Activated naive CD4-positive, alpha-beta T cell treated with anti-CD3 and anti-CD28 coated beads, Interleukin-2, amount 50 U/mL, for 16 hours (primary cell): ENCODE results near the gene CENPB.
"Not testable (repeated sequence)": the region's sequence is repeated elsewhere in the genome, so short reads cannot be mapped to it uniquely, and the experiment has no call there.

Experiments used
- DNase-seq: peaks from one replicate; pipeline ENCODE4 v3.0.0-alpha.2; 2020

Gene CENPB

DNA sequence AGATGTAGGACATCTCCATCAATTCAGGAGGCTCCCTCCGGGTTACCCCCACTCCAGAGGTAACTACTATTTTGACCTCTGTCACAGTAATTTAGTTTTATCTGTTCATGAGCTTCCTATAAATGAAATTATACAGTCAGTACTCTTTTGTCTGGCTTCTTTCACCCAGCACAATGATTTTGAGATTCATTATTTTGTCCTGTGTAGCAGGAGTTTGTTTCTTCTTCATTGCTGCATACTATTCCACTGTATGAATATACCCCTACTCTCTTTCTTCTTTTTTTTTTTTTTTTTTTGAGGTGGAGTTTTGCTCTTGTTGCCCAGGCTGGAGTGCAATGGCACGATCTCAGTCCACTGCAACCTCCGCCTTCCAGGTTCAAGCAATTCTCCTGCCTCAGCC, 22.0 kb upstream of the CENPB start:
- no peak for DNase-seq

DNA sequence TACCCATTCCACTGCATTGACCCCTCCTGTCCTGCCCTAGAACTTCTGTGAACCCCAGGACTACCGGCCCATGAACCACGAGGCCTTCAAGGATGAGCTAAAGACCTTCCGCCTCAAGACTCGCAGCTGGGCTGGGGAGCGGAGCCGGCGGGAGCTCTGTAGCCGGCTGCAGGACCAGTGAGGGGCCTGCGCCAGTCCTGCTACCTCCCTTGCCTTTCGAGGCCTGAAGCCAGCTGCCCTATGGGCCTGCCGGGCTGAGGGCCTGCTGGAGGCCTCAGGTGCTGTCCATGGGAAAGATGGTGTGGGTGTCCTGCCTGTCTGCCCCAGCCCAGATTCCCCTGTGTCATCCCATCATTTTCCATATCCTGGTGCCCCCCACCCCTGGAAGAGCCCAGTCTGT, 18.2 kb upstream of the CENPB start:
- no peak for DNase-seq

DNA sequence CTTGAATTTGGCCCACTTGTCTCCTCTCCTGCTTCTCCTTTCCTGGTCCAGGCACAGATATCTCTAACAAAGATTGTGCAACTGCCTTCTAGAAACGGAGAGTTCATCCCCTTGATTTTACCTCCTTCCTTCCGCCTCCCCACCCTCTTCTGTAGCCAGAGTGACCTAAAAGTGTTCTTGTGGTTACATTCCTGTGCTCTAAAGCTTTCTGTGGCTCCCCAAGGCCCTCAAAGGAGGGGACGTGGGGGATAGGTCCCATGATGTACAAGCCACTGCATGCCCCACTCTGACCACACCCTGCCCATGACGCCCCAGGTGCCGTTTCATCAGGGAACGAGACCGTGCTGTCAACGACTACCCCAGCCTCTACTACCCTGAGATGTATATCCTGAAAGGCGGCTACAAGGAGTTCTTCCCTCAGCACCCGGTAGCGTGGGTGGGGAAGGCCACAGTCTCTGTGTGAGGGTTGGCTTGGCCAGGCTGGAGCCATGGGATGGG, 17.8 kb upstream of the CENPB start:
- DNase-seq = no peak

DNA sequence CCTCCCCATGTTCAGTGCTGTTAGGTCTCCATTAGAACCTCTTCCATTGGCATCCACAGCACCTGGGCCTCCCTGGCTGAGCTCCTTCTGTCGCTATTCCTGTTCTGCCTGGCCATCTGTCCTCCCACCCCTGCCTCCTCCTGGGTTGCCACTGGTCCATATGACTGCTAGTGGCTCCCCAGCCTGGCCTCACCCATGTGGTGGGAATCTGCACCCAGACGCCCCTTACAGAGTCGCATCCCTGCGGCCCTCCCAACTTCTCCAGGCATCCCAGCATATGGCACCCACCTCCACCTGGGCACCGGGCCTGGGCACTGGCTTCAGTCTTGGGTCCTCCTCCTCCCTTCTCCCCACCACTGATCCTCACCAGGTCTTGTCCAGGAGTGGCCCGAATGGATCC, 17.3 kb upstream of the CENPB start:
- DNase-seq = no peak

DNA sequence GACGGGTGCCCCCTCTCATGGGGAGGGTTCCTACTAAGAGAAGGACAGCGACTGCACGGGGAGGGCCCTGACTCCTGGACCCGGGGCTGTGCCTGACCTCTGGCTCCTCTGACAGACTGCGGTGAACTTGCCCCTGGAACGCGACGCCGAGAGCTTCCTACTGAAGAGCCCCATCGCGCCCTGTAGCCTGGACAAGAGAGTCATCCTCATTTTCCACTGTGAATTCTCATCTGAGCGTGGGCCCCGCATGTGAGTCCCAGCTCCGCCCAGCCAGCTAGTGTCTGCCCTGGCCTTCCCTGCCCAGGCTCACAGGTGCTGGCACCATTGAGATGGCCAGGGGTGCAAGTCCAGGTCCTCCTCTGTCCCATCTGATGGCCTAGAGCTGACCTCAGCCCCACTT, 16.7 kb upstream of the CENPB start:
- DNase-seq = no peak

DNA sequence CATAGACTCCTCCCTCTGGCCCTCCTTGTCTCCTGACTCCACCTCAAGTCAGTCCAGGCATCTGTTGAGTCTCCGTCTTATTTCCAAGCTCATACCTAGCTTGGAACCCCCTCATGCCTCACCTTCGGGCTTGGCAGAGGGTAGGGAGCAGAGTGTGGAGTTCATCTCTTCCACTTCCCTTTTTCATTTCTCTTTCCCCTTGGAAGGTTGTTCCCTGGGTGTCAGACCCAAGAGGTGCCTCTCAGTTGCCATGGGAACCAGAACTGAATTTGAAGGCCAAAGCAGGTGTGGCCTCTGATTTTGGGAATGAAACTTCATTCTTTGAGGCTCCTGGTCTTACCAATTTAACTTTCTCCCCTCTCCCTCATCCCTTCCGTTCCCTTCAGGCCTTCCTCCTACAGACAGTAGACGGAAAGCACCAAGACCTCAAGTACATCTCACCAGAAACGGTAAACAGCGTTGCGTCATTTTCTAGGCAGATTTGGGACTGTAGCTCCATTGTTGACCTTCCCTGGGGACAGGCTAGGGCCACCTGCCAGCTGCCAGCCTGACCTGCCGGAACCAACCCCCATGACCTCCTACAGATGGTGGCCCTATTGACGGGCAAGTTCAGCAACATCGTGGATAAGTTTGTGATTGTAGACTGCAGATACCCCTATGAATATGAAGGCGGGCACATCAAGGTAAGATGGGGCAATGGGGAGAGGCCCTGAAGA, 16.1 kb upstream of the CENPB start:
- DNase-seq = no peak

DNA sequence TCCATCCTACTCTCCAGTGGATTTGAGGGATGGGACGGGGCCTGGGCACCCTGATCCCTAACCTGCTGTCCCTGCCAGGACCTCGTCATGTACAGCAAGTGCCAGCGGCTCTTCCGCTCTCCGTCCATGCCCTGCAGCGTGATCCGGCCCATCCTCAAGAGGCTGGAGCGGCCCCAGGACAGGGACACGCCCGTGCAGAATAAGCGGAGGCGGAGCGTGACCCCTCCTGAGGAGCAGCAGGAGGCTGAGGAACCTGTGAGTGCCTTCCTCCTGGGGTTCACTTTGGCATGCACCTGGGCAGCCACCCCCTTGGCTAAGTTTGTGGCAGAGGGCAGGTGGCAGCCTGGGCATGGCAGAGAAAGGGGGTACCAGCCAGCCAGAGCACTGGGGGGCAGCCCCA, 15.3 kb upstream of the CENPB start:
- no peak for DNase-seq

DNA sequence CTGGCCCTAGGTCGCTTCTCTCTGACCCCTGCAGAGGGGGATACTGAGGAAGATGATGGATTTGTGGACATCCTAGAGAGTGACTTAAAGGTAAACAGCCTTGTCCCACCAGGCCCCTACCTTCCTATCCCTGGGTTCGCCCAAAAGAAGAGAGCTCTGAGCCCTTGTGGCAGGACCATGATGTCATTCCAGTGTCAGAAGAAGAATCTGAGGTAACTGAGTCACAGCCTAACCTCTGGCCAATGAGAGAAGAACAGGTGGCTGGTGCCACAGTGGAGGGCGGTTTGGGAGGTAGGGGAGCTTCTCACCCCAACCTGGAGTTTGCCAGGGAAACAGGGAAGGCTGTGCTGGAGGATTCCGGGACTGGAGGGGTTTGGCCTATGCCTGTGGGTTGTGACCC, 14.8 kb upstream of the CENPB start:
- DNase-seq = no peak

DNA sequence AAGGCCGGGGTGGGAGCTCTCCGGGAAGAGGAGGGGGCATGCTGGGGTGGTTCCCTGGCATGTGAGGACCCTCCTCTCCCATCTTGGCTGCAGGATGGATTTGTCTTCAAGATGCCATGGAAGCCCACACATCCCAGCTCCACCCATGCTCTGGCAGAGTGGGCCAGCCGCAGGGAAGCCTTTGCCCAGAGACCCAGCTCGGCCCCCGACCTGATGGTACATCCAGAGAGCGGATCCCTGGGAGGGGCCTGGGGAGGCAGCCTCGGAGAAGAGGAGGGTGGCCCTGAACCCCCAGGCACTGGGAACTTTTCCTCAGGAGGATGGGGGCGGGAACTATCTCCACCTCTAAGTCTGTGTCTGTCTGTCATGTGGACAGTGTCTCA, 14.3 kb upstream of the CENPB start:
- DNase-seq = no peak

DNA sequence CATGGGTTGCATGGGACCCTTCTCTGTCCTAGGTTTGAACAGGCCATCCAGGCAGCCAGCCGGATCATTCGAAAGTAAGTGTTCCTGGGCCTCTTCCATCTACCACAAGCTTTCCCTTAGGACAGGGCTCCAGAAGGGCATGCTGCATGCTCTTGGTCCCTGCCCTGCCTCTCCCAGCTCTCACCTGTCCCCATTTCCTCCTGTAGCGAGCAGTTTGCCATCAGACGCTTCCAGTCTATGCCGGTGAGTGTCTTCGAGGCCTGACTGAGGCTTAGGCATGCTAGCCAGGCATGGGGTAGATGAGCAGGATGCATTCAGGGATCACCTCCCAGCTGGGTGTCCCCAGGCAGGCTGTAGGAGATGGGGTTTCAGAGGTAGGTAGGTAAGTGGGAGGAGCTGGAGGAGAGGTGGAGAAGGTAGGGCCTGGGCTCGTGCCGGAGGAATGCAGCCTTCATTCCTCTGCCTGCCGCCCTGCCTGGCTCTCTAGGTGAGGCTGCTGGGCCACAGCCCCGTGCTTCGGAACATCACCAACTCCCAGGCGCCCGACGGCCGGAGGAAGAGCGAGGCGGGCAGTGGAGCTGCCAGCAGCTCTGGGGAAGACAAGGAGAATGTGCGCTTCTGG, 13.8 kb upstream of the CENPB start:
- no peak for DNase-seq

DNA sequence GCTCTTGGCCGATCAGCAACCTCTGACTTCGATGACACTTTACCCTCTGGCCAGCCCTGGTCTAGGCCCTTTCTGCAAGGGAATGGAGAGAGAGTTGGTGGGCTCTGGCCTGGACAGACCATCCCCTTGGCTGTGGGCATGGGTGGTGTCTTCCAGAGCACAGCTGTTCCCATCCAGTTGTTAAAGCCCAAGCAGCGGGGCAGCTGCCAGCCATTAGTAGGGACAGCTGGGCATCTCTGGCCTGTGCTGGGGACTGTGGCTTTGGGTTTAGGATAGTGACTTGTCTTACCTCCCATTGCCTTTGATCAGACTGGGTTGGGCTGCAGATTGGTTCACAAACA, 12.3 kb upstream of the CENPB start:
- no peak for DNase-seq

DNA sequence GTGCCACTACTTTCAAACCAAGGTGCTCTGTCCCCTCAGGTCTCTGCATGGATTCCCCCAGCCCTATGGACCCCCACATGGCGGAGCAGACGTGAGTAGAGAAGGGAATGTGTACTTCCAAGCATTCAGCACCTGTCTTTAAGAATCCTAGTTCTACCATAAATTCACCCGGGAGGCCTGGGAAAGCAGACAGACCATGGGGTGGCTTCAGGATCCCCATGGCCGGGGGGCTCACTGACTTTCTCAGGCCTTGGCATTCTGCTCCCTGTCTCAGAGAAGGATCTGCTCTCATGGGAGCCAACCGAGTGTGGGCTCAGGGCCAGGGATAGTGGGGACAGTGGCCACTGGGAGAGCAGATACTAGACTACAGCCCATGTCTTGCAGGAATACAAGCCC, 11.8 kb upstream of the CENPB start:
- no peak for DNase-seq

DNA sequence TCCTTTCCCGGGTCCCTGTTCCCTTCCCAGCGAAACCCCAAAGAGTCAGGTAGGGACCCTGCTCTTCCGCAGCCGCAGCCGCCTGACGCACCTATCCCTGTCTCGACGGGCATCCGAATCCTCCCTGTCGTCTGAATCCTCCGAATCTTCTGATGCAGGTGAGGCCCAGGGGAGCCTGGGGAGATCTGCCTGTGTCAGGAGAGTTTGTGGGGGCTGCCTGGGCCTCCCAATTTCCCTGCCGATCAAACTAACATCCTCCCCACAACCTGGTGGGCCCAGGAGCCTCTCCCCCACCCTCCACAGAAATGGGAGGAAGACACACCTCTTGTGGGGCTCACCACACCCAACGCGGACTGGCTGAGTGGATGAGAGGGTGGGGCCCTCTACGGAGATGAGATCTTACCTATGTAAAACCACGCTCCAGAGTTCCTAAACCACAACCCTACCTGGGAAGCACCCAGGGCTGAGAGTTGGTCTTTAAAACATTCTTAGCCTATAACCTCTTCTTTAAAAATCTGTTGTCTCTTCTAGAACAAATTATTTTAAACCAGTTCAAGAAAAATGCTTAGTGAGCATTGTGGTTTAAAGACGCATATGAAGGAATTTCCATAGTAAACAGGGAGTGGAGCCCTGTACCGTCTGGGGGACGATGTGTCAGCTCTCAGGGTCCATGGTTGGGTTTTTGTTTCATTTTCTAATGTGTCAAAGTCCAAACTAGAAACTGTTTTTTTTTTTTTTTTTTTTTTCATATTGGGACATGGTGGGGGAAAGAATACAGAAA, 11.2 kb upstream of the CENPB start:
- peak; percentile 40 for DNase-seq

DNA sequence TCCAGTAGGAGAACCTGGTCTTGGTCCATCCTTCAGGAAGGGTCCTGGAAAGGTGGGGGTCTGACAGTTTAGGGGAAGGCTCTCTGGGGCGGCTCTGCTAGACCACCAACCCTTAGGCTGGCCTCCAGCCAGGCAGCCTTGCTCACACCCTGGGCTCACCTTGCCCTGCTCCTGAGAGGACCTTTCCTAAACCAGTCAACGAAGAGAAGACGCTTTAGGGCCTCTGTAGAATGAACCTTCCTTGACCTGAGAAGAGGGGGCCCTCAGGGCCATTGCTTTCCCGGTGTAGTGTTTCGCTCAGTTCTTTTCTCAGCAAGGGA, 10.6 kb upstream of the CENPB start:
- DNase-seq = no peak

DNA sequence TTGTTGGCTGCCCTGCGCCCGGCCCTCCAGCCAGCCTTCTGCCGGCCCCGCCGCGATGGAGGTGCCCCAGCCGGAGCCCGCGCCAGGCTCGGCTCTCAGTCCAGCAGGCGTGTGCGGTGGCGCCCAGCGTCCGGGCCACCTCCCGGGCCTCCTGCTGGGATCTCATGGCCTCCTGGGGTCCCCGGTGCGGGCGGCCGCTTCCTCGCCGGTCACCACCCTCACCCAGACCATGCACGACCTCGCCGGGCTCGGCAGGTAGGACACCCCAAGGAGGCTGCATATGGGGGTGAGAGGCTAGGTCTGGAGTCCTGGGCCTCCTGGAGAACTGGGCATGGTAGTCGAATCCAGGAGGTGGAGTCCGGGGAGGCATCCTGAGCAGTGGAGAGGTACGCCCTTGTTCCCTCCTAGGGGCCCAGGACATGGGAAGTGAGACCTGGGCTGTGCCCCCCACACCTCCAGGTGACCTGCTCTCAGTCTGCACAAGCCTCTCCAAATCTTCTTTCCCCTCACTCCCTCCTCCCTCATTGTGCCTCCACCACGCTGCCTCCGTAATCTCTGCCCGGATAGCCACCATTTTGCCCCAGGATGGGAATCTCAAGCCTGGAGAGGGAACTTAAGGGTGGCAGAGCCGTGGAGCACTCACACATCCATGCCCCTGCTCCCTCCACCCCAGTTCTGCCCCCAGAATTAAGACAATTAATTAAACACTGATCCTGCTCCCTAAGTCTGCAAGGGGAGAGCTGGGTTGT, 10.1 kb upstream of the CENPB start:
- no peak for DNase-seq

DNA sequence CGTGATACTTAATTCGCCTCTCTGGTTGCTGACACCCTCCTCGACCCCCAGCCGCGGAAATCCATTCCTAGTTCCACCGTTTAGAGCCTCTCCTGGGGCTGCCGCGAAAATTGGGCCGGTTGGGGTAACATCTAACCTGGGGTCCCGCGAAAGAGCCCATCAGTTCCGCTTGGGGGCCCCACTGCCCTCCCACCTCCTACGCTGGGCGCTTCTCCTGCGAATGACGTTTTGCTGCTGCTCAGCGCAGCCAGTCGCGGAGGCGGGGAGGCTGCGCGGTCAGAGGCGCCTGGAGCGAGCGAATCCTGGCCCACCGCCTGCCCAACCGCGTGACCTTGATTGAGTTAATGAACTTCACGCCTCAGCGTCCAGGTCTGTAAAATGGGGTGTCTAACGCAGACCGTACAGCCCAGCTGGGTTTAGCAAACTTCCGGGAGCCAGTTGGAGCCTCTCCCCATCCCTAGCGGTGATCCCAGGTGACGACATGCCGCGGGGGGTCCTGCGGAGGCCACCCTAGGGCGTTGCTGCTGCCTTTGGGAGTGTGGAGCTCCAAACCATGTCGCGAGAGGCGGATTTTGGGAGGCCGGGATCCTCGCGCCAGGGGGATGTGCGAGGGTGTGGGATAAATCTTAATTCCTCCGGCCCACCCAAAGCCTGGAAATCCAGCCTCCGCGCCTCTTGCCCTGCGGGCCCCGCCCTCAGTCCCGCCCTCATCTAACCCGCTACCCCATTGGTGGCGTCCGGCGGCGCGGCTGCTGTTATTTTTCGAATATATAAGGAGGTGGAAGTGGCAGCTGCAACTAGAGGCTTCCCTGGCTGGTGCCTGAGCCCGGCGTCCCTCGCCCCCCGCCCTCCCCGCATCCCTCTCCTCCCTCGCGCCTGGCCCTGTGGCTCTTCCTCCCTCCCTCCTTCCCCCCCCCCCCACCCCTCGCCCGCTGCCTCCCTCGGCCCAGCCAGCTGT, 9.2 kb upstream of the CENPB start, which contains the start of gene CDC25B:
TSS of gene CDC25B (plus strand) at position 800 of the 958 bp plus-strand sequence. CDS start 222 bp downstream, outside the sequence.
- DNase-seq = peak; percentile 89

DNA sequence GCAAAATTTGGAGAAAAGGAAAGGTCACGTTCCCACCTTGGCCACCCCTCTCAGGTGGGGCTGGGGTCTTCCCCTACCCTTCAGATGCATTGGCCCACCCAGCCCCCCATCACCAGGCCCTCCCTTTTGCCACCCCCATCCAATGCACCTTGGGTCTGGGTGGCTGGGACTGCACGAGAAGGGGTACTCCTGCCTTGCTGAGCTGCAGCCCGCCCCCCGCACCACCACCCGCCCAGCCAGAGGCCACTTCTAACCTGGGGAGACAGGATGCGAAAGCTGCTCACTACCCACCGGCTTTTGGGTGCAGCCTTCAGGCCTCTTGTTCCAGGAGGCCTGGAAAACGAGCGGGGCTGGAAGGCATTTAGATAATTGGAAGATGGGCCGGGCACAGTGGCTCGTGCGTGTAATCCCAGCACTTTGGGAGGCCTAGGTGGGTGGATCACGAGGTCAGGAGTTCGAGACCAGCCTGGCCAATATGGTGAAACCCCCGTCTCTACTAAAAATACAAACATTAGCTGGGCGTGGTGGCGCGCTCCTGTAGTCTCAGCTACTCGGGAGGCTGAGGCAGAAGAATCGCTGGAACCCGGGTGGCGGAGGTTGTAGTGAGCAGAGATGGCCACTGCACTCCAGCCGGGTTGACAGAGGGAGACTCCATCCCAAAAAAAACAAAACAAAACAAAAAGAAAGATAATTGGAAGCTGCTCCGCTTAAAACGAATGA, 8.3 kb upstream of the CENPB start:
- DNase-seq = no peak

DNA sequence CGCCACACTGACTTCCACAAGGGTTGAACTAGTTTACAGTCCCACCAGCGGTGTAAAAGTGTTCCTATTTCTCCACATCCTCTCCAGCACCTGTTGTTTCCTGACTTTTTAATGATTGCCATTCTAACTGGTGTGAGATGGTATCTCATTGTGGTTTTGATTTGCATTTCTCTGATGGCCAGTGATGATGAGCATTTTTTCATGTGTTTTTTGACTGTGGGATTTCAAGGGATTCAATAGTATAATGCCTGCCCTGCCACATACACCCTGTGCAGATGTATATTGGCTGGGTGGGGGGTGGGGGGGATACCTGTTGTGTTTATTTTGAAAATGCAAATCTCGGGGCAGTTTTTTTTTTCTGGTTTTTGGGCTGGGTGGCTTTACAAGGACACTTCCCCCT, 7.6 kb upstream of the CENPB start:
- not testable (repeated sequence) for DNase-seq

DNA sequence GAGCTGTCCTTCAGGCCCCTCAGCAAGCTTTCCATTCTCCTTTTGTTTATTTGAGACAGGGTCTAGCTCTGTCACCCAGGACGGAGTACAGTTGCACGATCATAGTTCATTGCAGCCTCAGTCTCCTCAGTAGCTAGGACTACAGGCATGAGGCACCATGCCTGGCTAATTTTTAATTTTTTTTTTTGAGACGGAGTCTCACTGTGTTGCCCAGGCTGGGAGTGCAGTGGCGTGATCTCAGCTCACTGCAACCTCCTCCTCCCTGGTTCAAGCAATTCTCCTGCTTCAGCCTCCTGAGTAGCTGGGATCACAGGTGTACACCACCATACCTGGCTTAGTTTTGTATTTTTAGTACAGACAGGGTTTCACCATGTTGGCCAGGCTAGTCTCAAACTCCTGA, 2.7 kb upstream of the CENPB start:
- not testable (repeated sequence) for DNase-seq

DNA sequence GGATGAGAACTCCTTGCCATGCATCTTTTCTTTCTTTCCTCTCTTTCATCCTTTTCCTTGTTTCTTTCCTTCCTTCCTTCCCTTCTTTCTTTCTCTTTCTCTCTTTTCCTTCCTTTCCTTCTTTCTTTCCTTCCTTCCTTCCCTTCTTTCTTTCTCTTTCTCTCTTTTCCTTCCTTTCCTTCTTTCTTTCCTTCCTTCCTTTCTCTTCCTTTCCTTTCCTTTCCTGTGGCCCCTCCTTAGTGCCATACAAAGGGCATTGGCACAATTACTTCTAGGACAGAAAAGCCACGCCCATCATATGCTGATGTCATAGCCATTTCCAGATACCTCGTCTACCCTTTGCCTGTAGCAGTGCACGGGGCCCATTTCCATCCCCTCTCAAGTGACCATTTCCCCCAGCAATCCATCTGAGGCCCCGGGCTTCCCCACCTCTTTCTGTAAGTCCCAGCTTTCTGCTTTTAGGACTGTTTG, 2.2 kb upstream of the CENPB start:
- no peak for DNase-seq

DNA sequence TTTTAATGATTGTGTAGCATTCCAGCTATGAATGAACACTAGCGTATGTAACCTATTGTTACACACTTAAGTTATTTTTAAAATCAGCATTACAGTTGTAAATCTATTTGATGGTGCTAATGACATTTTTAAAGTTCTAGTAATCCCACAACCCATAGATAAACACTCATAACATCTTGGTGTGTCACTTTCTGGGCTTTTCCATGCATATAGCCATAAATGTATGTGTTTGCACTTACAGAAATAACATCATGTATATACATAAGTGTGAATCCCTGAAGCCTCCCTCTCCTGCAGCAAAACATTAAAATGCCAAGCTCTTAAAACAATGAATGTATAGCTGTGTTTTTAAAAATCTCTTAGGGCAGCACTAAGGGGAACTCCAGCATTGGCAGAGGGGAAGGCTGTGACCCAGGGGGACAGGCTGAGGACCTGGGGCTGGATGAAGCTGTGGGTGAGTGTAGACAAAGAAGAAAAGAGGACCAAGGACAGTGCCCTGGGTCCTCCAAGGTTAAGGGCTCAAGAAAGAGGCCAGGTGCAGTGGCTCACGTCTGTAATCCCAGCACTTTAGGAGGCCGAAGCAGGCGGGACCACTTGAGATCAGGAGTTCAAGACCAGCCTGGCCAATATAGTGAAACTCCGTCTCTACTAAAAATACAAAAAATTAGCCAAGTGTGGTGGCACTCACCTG, 929 bp upstream of the CENPB start:
- DNase-seq = no peak
